OCI-LY7 (cell line): ENCODE results near the gene TMEM151B.

Experiments
- EZH2phosphoT487 ChIP-seq: fragments of 200-600 bp; sonication (generic); IDR thresholded peaks from 2 replicates; pipeline ENCODE4 v1.6.1; 2018; ENCODE audit warnings: low read depth, borderline replicate concordance, mild to moderate bottlenecking, mixed run types, antibody characterized with exemption, low read length, moderate library complexity, mixed read lengths
- TF ChIP-seq, protein P1 (sequence below): fragments of 200-600 bp; sonication (generic); conservative IDR thresholded peaks from 2 replicates; pipeline ENCODE4 v1.5.1; 2014; ENCODE audit warnings: mild to moderate bottlenecking, antibody characterized with exemption, low read length, moderate library complexity, mixed read lengths

DNA sequence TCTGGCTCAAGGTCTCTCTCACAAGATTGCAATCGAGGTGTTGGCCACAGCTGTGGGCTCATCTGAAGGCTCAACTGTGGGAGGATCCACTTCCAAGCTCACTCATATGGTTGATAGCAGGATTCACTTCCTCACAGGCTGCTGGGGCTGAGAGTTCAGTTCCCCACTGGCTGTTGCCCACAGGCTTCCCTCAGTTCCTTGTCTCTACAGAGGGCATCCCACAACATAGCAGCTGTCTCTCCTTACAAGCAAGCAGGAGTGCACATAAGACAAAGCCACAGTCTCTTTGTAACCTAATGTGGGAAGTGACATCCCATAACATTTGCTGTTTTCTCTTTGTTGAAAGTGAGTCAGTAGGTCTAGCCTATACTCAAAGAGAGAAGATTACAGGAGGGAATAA lies 86.2 kb downstream of the TMEM151B start:
- TF ChIP-seq, protein P1, sequence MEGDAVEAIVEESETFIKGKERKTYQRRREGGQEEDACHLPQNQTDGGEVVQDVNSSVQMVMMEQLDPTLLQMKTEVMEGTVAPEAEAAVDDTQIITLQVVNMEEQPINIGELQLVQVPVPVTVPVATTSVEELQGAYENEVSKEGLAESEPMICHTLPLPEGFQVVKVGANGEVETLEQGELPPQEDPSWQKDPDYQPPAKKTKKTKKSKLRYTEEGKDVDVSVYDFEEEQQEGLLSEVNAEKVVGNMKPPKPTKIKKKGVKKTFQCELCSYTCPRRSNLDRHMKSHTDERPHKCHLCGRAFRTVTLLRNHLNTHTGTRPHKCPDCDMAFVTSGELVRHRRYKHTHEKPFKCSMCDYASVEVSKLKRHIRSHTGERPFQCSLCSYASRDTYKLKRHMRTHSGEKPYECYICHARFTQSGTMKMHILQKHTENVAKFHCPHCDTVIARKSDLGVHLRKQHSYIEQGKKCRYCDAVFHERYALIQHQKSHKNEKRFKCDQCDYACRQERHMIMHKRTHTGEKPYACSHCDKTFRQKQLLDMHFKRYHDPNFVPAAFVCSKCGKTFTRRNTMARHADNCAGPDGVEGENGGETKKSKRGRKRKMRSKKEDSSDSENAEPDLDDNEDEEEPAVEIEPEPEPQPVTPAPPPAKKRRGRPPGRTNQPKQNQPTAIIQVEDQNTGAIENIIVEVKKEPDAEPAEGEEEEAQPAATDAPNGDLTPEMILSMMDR = no peak
- no peak for TF ChIP-seq EZH2phosphoT487
